ENCODE data around the gene DAND5.

The DAND5 gene

GRCh38 chr19:12969292-12969988, at the start of gene DAND5:
Gene DAND5 (plus strand): TSS chr19:12969576. CDS start chr19:12969661, 85 bp downstream.
- DNase-seq = no peak

GRCh38 chr19:12921047-12921446, 48.3 kb upstream of the DAND5 start:
- no peak for DNase-seq

GRCh38 chr19:12922959-12923358, 46.4 kb upstream of the DAND5 start:
- no peak for DNase-seq

GRCh38 chr19:12924621-12925310, 44.6 kb upstream of the DAND5 start:
- no peak for DNase-seq

- no peak for DNase-seq
Observed at GRCh38 chr19:12930002-12930645, 39.3 kb upstream of the DAND5 start.

- no peak for DNase-seq
Observed at GRCh38 chr19:12932392-12933286, 36.7 kb upstream of the DAND5 start.

- DNase-seq = peak; percentile 86 to 93
Observed at GRCh38 chr19:12933287-12934072, 35.9 kb upstream of the DAND5 start, which contains the start of gene FARSA. Gene FARSA (minus strand): TSS chr19:12933711. CDS start chr19:12933696, 15 bp downstream.

- no peak for DNase-seq
Observed at GRCh38 chr19:12935071-12935470, 34.3 kb upstream of the DAND5 start.

GRCh38 chr19:12936582-12936981, 32.8 kb upstream of the DAND5 start:
- DNase-seq = no peak

- no peak for DNase-seq
Observed at GRCh38 chr19:12937093-12937926, 32.1 kb upstream of the DAND5 start.

- DNase-seq = peak; percentile 99 to 100
Observed at GRCh38 chr19:12937927-12938778, 31.2 kb upstream of the DAND5 start, which contains the start of gene CALR. Gene CALR (plus strand): TSS chr19:12938609. CDS start chr19:12938680, 71 bp downstream.

GRCh38 chr19:12938779-12939601, 30.4 kb upstream of the DAND5 start:
- DNase-seq = peak in 1 of 2 experiments; percentile 30

GRCh38 chr19:12939975-12940423, 29.4 kb upstream of the DAND5 start:
- no peak for DNase-seq

- no peak for DNase-seq
Observed at GRCh38 chr19:12940897-12941296, 28.5 kb upstream of the DAND5 start.

GRCh38 chr19:12943437-12944044, 25.8 kb upstream of the DAND5 start:
- no peak for DNase-seq

- DNase-seq = no peak
Observed at GRCh38 chr19:12944104-12944674, 25.2 kb upstream of the DAND5 start.

GRCh38 chr19:12945479-12946091, 23.8 kb upstream of the DAND5 start, which contains the start of gene RAD23A:
Gene RAD23A (plus strand): TSS chr19:12945862. CDS start chr19:12945949, 87 bp downstream.
- DNase-seq = peak; percentile 97 to 98
